ENCODE measurements around the gene GBP3. TPM values are rescaled to one million over a fixed set of nuclear protein-coding genes. Genes with fewer than 3 reads are reported as not detected.
"Not testable (repeated sequence)": the region's sequence is repeated elsewhere in the genome, so short reads cannot be mapped to it uniquely, and the experiment has no call there.

Gene GBP3
- total and polyA plus RNA-seq, 2 donors (not counting 1 experiment from before 2014, with no cell fraction given) = 9.3 to 16.4 TPM

DNA sequence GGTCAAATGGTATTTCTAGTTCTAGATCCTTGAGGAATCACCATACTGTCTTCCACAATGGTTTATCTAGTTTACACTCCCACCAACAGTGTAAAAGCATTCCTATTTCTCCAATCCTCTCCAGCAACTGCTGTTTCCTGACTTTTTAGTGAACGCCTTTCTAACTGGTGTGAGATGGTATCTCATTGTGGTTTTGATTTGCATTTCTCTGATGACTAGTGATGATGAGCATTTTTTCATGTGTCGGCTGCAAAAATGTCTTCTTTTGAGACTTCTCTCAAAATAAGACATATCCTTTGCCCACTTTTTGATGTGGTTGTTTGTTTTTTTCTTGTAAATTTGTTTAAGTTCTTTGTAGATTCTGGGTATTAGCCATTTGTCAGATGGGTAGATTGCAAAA lies 6.4 kb upstream of the GBP3 start:
- H3K36me3 ChIP-seq (replicated peaks in 1 of 2; ENCODE audit: control extremely low read depth in 1 of 2, control insufficient read depth in 1 of 2, extremely low read depth in 1 of 2, insufficient read depth in 2 of 2, low read length in 1 of 2); H3K9me3 Mint-ChIP-seq (ENCODE audit: insufficient read depth); H3K4me2 ChIP-seq (replicated peaks; ENCODE audit: low read depth, low read length, poor library complexity, severe bottlenecking); POLR2A ChIA-PET; H3K27ac ChIP-seq (ENCODE audit: low read length in 2 of 2); H3K79me2 ChIP-seq (ENCODE audit: control insufficient read depth, insufficient read depth, low read length); H3K9ac ChIP-seq (ENCODE audit: low read length); CTCF ChIA-PET; H4K20me1 ChIP-seq (ENCODE audit: control insufficient read depth, insufficient read depth, low read length, poor library complexity, severe bottlenecking); ATAC-seq (ENCODE audit: low read depth); H3K4me3 Mint-ChIP-seq; H2AFZ ChIP-seq (ENCODE audit: insufficient read depth, low read depth, low read length, poor library complexity, severe bottlenecking); H3K9me3 ChIP-seq (ENCODE audit: control extremely low read depth in 1 of 3, control insufficient read depth in 2 of 3, insufficient read depth in 1 of 3, low read length in 2 of 3); H3K27me3 Mint-ChIP-seq; H3K27me3 ChIP-seq (replicated peaks in 1 of 4; ENCODE audit: control extremely low read depth in 1 of 4, control insufficient read depth in 3 of 4, insufficient read depth in 4 of 4, low read length in 3 of 4); H3K4me1 Mint-ChIP-seq; H3K4me1 ChIP-seq (ENCODE audit: control insufficient read depth in 2 of 2, insufficient read depth in 2 of 2, low read length in 2 of 2); DNase-seq; intact Hi-C loops (cut with micrococcal nuclease); H3K27ac Mint-ChIP-seq; H3K4me3 ChIP-seq (ENCODE audit: control extremely low read depth in 1 of 5, extremely low read depth in 1 of 5, insufficient read depth in 1 of 5, low read depth in 2 of 5, low read length in 4 of 5): not testable (repeated sequence)
- no CpG with 5 or more reads among the region's 2 CpGs for WGBS (ENCODE audit: insufficient coverage)

DNA sequence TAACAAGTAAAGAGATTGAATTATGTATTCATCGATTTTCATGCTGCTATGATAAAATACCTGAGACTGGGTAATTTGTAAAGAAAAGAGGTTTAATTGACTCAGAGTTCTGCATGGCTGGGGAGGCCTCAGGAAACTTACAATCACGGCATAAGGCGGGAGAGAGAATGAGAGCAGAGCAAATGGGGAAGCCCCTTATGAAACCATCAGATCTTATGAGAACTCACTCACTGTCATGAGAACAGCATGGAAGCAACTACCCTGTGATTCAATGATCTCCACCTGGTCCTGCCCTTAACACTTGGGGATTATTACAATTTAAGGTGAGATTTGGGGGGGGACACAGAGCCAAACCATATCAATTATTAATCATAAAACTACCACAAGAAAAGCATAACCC lies 3.3 kb upstream of the GBP3 start:
- ATAC-seq (ENCODE audit: low read depth) (no peak), DNase-seq (no peak)
- no peaks in the 10 kb centered on the region for H3K36me3 ChIP-seq (replicated peaks in 1 of 2; ENCODE audit: control extremely low read depth in 1 of 2, control insufficient read depth in 1 of 2, extremely low read depth in 1 of 2, insufficient read depth in 2 of 2, low read length in 1 of 2)
- no peak overlapping the region for H3K9ac ChIP-seq (ENCODE audit: low read length)
- no peak overlapping the region for H3K4me3 Mint-ChIP-seq
- H4K20me1 ChIP-seq (ENCODE audit: control insufficient read depth, insufficient read depth, low read length, poor library complexity, severe bottlenecking) = no peaks in the 10 kb centered on the region
- 100% methylated on average over 1 of the region's 3 CpGs for WGBS (ENCODE audit: insufficient coverage)
- H3K27me3 Mint-ChIP-seq = no peaks in the 10 kb centered on the region
- H3K9me3 Mint-ChIP-seq (ENCODE audit: insufficient read depth) = peaks cover 5% of the 10 kb centered on the region
- H3K4me3 ChIP-seq (ENCODE audit: control extremely low read depth in 1 of 5, extremely low read depth in 1 of 5, insufficient read depth in 1 of 5, low read depth in 2 of 5, low read length in 4 of 5) = no peak overlapping the region
- no peak overlapping the region for H3K4me2 ChIP-seq (replicated peaks; ENCODE audit: low read depth, low read length, poor library complexity, severe bottlenecking)
- no peak overlapping the region for H3K27ac Mint-ChIP-seq
- peaks cover 24% of the 10 kb centered on the region for H3K4me1 Mint-ChIP-seq
- H3K9me3 ChIP-seq (ENCODE audit: control extremely low read depth in 1 of 3, control insufficient read depth in 2 of 3, insufficient read depth in 1 of 3, low read length in 2 of 3) = peaks cover 0 to 3% (median 1%) of the 10 kb centered on the region in 3 donors
- no peaks in the 10 kb centered on the region for H3K27me3 ChIP-seq (replicated peaks in 1 of 4; ENCODE audit: control extremely low read depth in 1 of 4, control insufficient read depth in 3 of 4, insufficient read depth in 4 of 4, low read length in 3 of 4)
- ChIA-PET POLR2A (no interaction called here), CTCF (no interaction called here)
- H2AFZ ChIP-seq (ENCODE audit: insufficient read depth, low read depth, low read length, poor library complexity, severe bottlenecking) = no peak overlapping the region
- peaks cover 13% of the 10 kb centered on the region in 2 donors for H3K4me1 ChIP-seq (ENCODE audit: control insufficient read depth in 2 of 2, insufficient read depth in 2 of 2, low read length in 2 of 2)
- intact Hi-C loops (cut with micrococcal nuclease) = no loop called here
- TF ChIP-seq EZH2 (IDR thresholded peaks at IDR 0.05; ENCODE audit: borderline replicate concordance, insufficient read depth, low read depth, low read length, poor library complexity, severe bottlenecking) = no peak
- TF ChIP-seq, protein P1, sequence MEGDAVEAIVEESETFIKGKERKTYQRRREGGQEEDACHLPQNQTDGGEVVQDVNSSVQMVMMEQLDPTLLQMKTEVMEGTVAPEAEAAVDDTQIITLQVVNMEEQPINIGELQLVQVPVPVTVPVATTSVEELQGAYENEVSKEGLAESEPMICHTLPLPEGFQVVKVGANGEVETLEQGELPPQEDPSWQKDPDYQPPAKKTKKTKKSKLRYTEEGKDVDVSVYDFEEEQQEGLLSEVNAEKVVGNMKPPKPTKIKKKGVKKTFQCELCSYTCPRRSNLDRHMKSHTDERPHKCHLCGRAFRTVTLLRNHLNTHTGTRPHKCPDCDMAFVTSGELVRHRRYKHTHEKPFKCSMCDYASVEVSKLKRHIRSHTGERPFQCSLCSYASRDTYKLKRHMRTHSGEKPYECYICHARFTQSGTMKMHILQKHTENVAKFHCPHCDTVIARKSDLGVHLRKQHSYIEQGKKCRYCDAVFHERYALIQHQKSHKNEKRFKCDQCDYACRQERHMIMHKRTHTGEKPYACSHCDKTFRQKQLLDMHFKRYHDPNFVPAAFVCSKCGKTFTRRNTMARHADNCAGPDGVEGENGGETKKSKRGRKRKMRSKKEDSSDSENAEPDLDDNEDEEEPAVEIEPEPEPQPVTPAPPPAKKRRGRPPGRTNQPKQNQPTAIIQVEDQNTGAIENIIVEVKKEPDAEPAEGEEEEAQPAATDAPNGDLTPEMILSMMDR (IDR thresholded peaks at IDR 0.05) = no peak
- peaks cover 21% of the 10 kb centered on the region for H3K79me2 ChIP-seq (ENCODE audit: control insufficient read depth, insufficient read depth, low read length)
- H3K27ac ChIP-seq (ENCODE audit: low read length in 2 of 2) = no peak overlapping the region

Data from B cell (primary cell).